ENCODE measurements around the gene MGP.

MGP gene

GRCh38 chr12:14886271-14886670 lies 617 bp upstream of the MGP start:
- Histone ChIP-seq H3K9ac (ENCODE audit: low read length in 5 of 5) (peak overlapping the region in 1 of 5 donors; percentile 72), H3K36me3 (ENCODE audit: control insufficient read depth in 5 of 5, insufficient read depth in 5 of 5, low read length in 5 of 5) (peaks cover 0 to 7% (median 0%) of the 10 kb centered on the region in 5 donors), H3K27me3 (ENCODE audit: control insufficient read depth in 5 of 5, insufficient read depth in 4 of 5, low read length in 5 of 5) (no peaks in the 10 kb centered on the region), H3K4me1 (ENCODE audit: control insufficient read depth in 5 of 5, insufficient read depth in 5 of 5, low read length in 5 of 5) (peaks cover 0 to 27% (median 19%) of the 10 kb centered on the region in 5 donors), H3K4me3 (ENCODE audit: low read depth in 1 of 5, low read length in 5 of 5) (peak overlapping the region in 2 of 5 donors; percentile 64 to 76), H3K9me3 (ENCODE audit: control insufficient read depth in 5 of 5, low read length in 5 of 5) (no peaks in the 10 kb centered on the region), H3K27ac (ENCODE audit: low read depth, low read length) (no peak overlapping the region)

- peaks cover 0 to 7% (median 0%) of the 10 kb centered on the region in 5 donors for H3K36me3 ChIP-seq (ENCODE audit: control insufficient read depth in 5 of 5, insufficient read depth in 5 of 5, low read length in 5 of 5)
- H3K4me1 ChIP-seq (ENCODE audit: control insufficient read depth in 5 of 5, insufficient read depth in 5 of 5, low read length in 5 of 5), result peaks cover 0 to 27% (median 23%) of the 10 kb centered on the region in 5 donors
- H3K27me3 ChIP-seq (ENCODE audit: control insufficient read depth in 5 of 5, insufficient read depth in 4 of 5, low read length in 5 of 5), result no peaks in the 10 kb centered on the region
- no peaks in the 10 kb centered on the region for H3K9me3 ChIP-seq (ENCODE audit: control insufficient read depth in 5 of 5, low read length in 5 of 5)
- H3K9ac ChIP-seq (ENCODE audit: low read length in 5 of 5), result peak overlapping the region; percentile 22 to 75 (median 64)
- peak overlapping the region; percentile 76 for H3K27ac ChIP-seq (ENCODE audit: low read depth, low read length)
- H3K4me3 ChIP-seq (ENCODE audit: low read depth in 1 of 5, low read length in 5 of 5), result peak overlapping the region; percentile 48 to 76 (median 62)
Measured at GRCh38 chr12:14884458-14884878, 1.2 kb downstream of the MGP start.

- Histone ChIP-seq H3K4me1 (ENCODE audit: control insufficient read depth in 5 of 5, insufficient read depth in 5 of 5, low read length in 5 of 5) (peaks cover 0 to 31% (median 25%) of the 10 kb centered on the region in 5 donors), H3K4me3 (ENCODE audit: low read depth in 1 of 5, low read length in 5 of 5) (peak overlapping the region; percentile 48 to 76 (median 61)), H3K9me3 (ENCODE audit: control insufficient read depth in 5 of 5, low read length in 5 of 5) (no peaks in the 10 kb centered on the region), H3K36me3 (ENCODE audit: control insufficient read depth in 5 of 5, insufficient read depth in 5 of 5, low read length in 5 of 5) (peaks cover 0 to 7% (median 0%) of the 10 kb centered on the region in 5 donors), H3K9ac (ENCODE audit: low read length in 5 of 5) (peak overlapping the region in 1 of 5 donors; percentile 72), H3K27ac (ENCODE audit: low read depth, low read length) (peak overlapping the region; percentile 76), H3K27me3 (ENCODE audit: control insufficient read depth in 5 of 5, insufficient read depth in 4 of 5, low read length in 5 of 5) (no peaks in the 10 kb centered on the region)
Measured at GRCh38 chr12:14883686-14884085, 2.0 kb downstream of the MGP start.

- no peaks in the 10 kb centered on the region for H3K27me3 ChIP-seq (ENCODE audit: control insufficient read depth in 5 of 5, insufficient read depth in 4 of 5, low read length in 5 of 5)
- no peaks in the 10 kb centered on the region for H3K9me3 ChIP-seq (ENCODE audit: control insufficient read depth in 5 of 5, low read length in 5 of 5)
- H3K36me3 ChIP-seq (ENCODE audit: control insufficient read depth in 5 of 5, insufficient read depth in 5 of 5, low read length in 5 of 5), result peaks cover 0 to 7% (median 0%) of the 10 kb centered on the region in 5 donors
- H3K4me1 ChIP-seq (ENCODE audit: control insufficient read depth in 5 of 5, insufficient read depth in 5 of 5, low read length in 5 of 5), result peaks cover 0 to 29% (median 18%) of the 10 kb centered on the region in 5 donors
- no peak overlapping the region for H3K9ac ChIP-seq (ENCODE audit: low read length in 5 of 5)
- no peak overlapping the region for H3K4me3 ChIP-seq (ENCODE audit: low read depth in 1 of 5, low read length in 5 of 5)
- no peak overlapping the region for H3K27ac ChIP-seq (ENCODE audit: low read depth, low read length)
Measured at GRCh38 chr12:14880890-14881453, 4.7 kb downstream of the MGP start.

- H3K4me3 ChIP-seq (ENCODE audit: low read depth in 1 of 5, low read length in 5 of 5), result no peak overlapping the region
- H3K36me3 ChIP-seq (ENCODE audit: control insufficient read depth in 5 of 5, insufficient read depth in 5 of 5, low read length in 5 of 5), result peaks cover 0 to 7% (median 0%) of the 10 kb centered on the region in 5 donors
- peaks cover 0 to 17% (median 5%) of the 10 kb centered on the region in 5 donors for H3K4me1 ChIP-seq (ENCODE audit: control insufficient read depth in 5 of 5, insufficient read depth in 5 of 5, low read length in 5 of 5)
- H3K27me3 ChIP-seq (ENCODE audit: control insufficient read depth in 5 of 5, insufficient read depth in 4 of 5, low read length in 5 of 5), result no peaks in the 10 kb centered on the region
- H3K9me3 ChIP-seq (ENCODE audit: control insufficient read depth in 5 of 5, low read length in 5 of 5), result no peaks in the 10 kb centered on the region
- no peak overlapping the region for H3K9ac ChIP-seq (ENCODE audit: low read length in 5 of 5)
- no peak overlapping the region for H3K27ac ChIP-seq (ENCODE audit: low read depth, low read length)
Measured at GRCh38 chr12:14879222-14879933, 6.3 kb downstream of the MGP start.

GRCh38 chr12:14878488-14878887 lies 7.2 kb downstream of the MGP start:
- H3K9ac ChIP-seq (ENCODE audit: low read length in 5 of 5), result no peak overlapping the region
- H3K4me1 ChIP-seq (ENCODE audit: control insufficient read depth in 5 of 5, insufficient read depth in 5 of 5, low read length in 5 of 5), result peaks cover 0 to 12% (median 0%) of the 10 kb centered on the region in 5 donors
- H3K9me3 ChIP-seq (ENCODE audit: control insufficient read depth in 5 of 5, low read length in 5 of 5), result no peaks in the 10 kb centered on the region
- no peak overlapping the region for H3K4me3 ChIP-seq (ENCODE audit: low read depth in 1 of 5, low read length in 5 of 5)
- peaks cover 0 to 7% (median 0%) of the 10 kb centered on the region in 5 donors for H3K36me3 ChIP-seq (ENCODE audit: control insufficient read depth in 5 of 5, insufficient read depth in 5 of 5, low read length in 5 of 5)
- no peak overlapping the region for H3K27ac ChIP-seq (ENCODE audit: low read depth, low read length)
- H3K27me3 ChIP-seq (ENCODE audit: control insufficient read depth in 5 of 5, insufficient read depth in 4 of 5, low read length in 5 of 5), result no peaks in the 10 kb centered on the region

- Histone ChIP-seq H3K9ac (ENCODE audit: low read length in 5 of 5) (no peak overlapping the region), H3K36me3 (ENCODE audit: control insufficient read depth in 5 of 5, insufficient read depth in 5 of 5, low read length in 5 of 5) (peaks cover 0 to 4% (median 0%) of the 10 kb centered on the region in 5 donors), H3K4me1 (ENCODE audit: control insufficient read depth in 5 of 5, insufficient read depth in 5 of 5, low read length in 5 of 5) (peaks cover 0 to 12% (median 0%) of the 10 kb centered on the region in 5 donors), H3K4me3 (ENCODE audit: low read depth in 1 of 5, low read length in 5 of 5) (no peak overlapping the region), H3K9me3 (ENCODE audit: control insufficient read depth in 5 of 5, low read length in 5 of 5) (no peaks in the 10 kb centered on the region), H3K27me3 (ENCODE audit: control insufficient read depth in 5 of 5, insufficient read depth in 4 of 5, low read length in 5 of 5) (no peaks in the 10 kb centered on the region), H3K27ac (ENCODE audit: low read depth, low read length) (no peak overlapping the region)
Measured at GRCh38 chr12:14876833-14877232, 8.8 kb downstream of the MGP start.

GRCh38 chr12:14874882-14875281 lies 10.8 kb downstream of the MGP start:
- Histone ChIP-seq H3K4me3 (ENCODE audit: low read depth in 1 of 5, low read length in 5 of 5) (no peak overlapping the region), H3K27ac (ENCODE audit: low read depth, low read length) (no peak overlapping the region), H3K4me1 (ENCODE audit: control insufficient read depth in 5 of 5, insufficient read depth in 5 of 5, low read length in 5 of 5) (peaks cover 0 to 9% (median 0%) of the 10 kb centered on the region in 5 donors), H3K27me3 (ENCODE audit: control insufficient read depth in 5 of 5, insufficient read depth in 4 of 5, low read length in 5 of 5) (no peaks in the 10 kb centered on the region), H3K9ac (ENCODE audit: low read length in 5 of 5) (no peak overlapping the region), H3K9me3 (ENCODE audit: control insufficient read depth in 5 of 5, low read length in 5 of 5) (no peaks in the 10 kb centered on the region), H3K36me3 (ENCODE audit: control insufficient read depth in 5 of 5, insufficient read depth in 5 of 5, low read length in 5 of 5) (no peaks in the 10 kb centered on the region)

GRCh38 chr12:14873440-14874185 lies 12.0 kb downstream of the MGP start:
- Histone ChIP-seq H3K36me3 (ENCODE audit: control insufficient read depth in 5 of 5, insufficient read depth in 5 of 5, low read length in 5 of 5) (no peaks in the 10 kb centered on the region), H3K27ac (ENCODE audit: low read depth, low read length) (no peak overlapping the region), H3K9ac (ENCODE audit: low read length in 5 of 5) (no peak overlapping the region), H3K9me3 (ENCODE audit: control insufficient read depth in 5 of 5, low read length in 5 of 5) (no peaks in the 10 kb centered on the region), H3K4me1 (ENCODE audit: control insufficient read depth in 5 of 5, insufficient read depth in 5 of 5, low read length in 5 of 5) (no peaks in the 10 kb centered on the region), H3K4me3 (ENCODE audit: low read depth in 1 of 5, low read length in 5 of 5) (no peak overlapping the region), H3K27me3 (ENCODE audit: control insufficient read depth in 5 of 5, insufficient read depth in 4 of 5, low read length in 5 of 5) (no peaks in the 10 kb centered on the region)

GRCh38 chr12:14871886-14872285 lies 13.8 kb downstream of the MGP start:
- no peak overlapping the region for H3K4me3 ChIP-seq (ENCODE audit: low read depth in 1 of 5, low read length in 5 of 5)
- H3K27ac ChIP-seq (ENCODE audit: low read depth, low read length), result no peak overlapping the region
- no peaks in the 10 kb centered on the region for H3K27me3 ChIP-seq (ENCODE audit: control insufficient read depth in 5 of 5, insufficient read depth in 4 of 5, low read length in 5 of 5)
- H3K9me3 ChIP-seq (ENCODE audit: control insufficient read depth in 5 of 5, low read length in 5 of 5), result peaks cover 0 to 4% (median 0%) of the 10 kb centered on the region in 5 donors
- no peak overlapping the region for H3K9ac ChIP-seq (ENCODE audit: low read length in 5 of 5)
- no peaks in the 10 kb centered on the region for H3K4me1 ChIP-seq (ENCODE audit: control insufficient read depth in 5 of 5, insufficient read depth in 5 of 5, low read length in 5 of 5)
- H3K36me3 ChIP-seq (ENCODE audit: control insufficient read depth in 5 of 5, insufficient read depth in 5 of 5, low read length in 5 of 5), result no peaks in the 10 kb centered on the region
